Activated CD8-positive, alpha-beta T cell treated with anti-CD3 and anti-CD28 coated beads, Interleukin-2, amount 10 ng/mL, durations not matched to agents 7 days and 5 days (primary cell): Measurements from ENCODE around the gene MTM1. TPM values are rescaled to one million over a fixed set of nuclear protein-coding genes. Genes with fewer than 3 reads are reported as not detected.

ENCODE experiments used
- ATAC-seq: fragments of 150-1000 bp; cut with Tn5 transposase; one replicate; pipeline ENCODE4 v1.10.0; 2021; ENCODE audit warnings: moderate library complexity
- CTCF ChIA-PET: fragments of 350-600 bp; sonication (Branson Sonifier 250); formaldehyde crosslinking; loops from one replicate; lab custom pipeline; 2021; ENCODE audit warnings: antibody characterized with exemption; lab: Charles Lee
- POLR2A ChIA-PET: fragments of 350-600 bp; sonication (Branson Sonifier 250); formaldehyde crosslinking; loops from one replicate; lab custom pipeline; 2021; ENCODE audit warnings: antibody characterized with exemption; lab: Charles Lee
- DNase-seq: peaks from one replicate; pipeline ENCODE4 v3.0.0-alpha.2; 2020
- H3K27ac Mint-ChIP-seq: one replicate; pipeline ENCODE4 v1.8.0; 2021; ENCODE audit warnings: mild to moderate bottlenecking, mixed read lengths
- H3K27me3 Mint-ChIP-seq: one replicate; pipeline ENCODE4 v1.8.0; 2021; ENCODE audit warnings: low read depth, mixed read lengths
- H3K36me3 Mint-ChIP-seq: one replicate; pipeline ENCODE4 v1.8.0; 2021; ENCODE audit warnings: low read depth, mixed read lengths
- H3K4me1 Mint-ChIP-seq: one replicate; pipeline ENCODE4 v1.8.0; 2021; ENCODE audit warnings: low read depth, mixed read lengths
- H3K4me3 Mint-ChIP-seq: one replicate; pipeline ENCODE4 v1.8.0; 2021; ENCODE audit warnings: mild to moderate bottlenecking, mixed read lengths
- H3K9me3 Mint-ChIP-seq: one replicate; pipeline ENCODE4 v1.8.0; 2022; ENCODE audit warnings: mixed read lengths; ENCODE audit not compliant: insufficient read depth
- total RNA-seq, 2 experiments: library from RNA; stranded (reverse); gene quantifications; one replicate each; pipeline ENCODE4 v1.2.3, GENCODE V29; 2021

The MTM1 gene
- total RNA-seq: 10 to 100 TPM; 28.7 to 34.8 TPM

GRCh38 chrX:150568320-150569154, at the start of gene MTM1:
Gene MTM1 (plus strand): TSS chrX:150568621. CDS start chrX:150592615, 23,994 bp downstream.
- peak within 1 kb of the TSS; percentile 87 for H3K27ac Mint-ChIP-seq
- POLR2A ChIA-PET: interaction anchor here (0.6 to 1.7 kb wide), 8 partner anchors 10 to 133 kb away, joined by 3 to 7 read pairs (median 3); partner anchors contain the start of gene MTMR1
- CTCF ChIA-PET: interaction anchor here (1.0 to 3.6 kb wide), 4 partner anchors 18 to 119 kb away, joined by 3 to 26 read pairs (median 7); no protein-coding TSS in a partner anchor
- peak within 1 kb of the TSS; percentile 83 for H3K4me3 Mint-ChIP-seq
- H3K36me3 Mint-ChIP-seq: peaks cover 5% of the 10 kb centered on the region
- ATAC-seq: peak; percentile 93
- H3K27me3 Mint-ChIP-seq: no peaks in the 10 kb centered on the region
- H3K9me3 Mint-ChIP-seq: no peaks in the 10 kb centered on the region
- DNase-seq: peak; percentile 94
- H3K4me1 Mint-ChIP-seq: peaks cover 39% of the 10 kb centered on the region

- DNase-seq (no peak), ATAC-seq (no peak)
- ChIA-PET CTCF (no interaction called here), POLR2A (no interaction called here)
- Mint-ChIP-seq H3K27me3 (peaks cover 6% of the 10 kb centered on the region), H3K36me3 (no peaks in the 10 kb centered on the region), H3K9me3 (no peaks in the 10 kb centered on the region), H3K4me1 (no peaks in the 10 kb centered on the region), H3K4me3 (no peak overlapping the region), H3K27ac (no peak overlapping the region)
Measured at GRCh38 chrX:150522494-150522893, 45.9 kb upstream of the MTM1 start.

DNA sequence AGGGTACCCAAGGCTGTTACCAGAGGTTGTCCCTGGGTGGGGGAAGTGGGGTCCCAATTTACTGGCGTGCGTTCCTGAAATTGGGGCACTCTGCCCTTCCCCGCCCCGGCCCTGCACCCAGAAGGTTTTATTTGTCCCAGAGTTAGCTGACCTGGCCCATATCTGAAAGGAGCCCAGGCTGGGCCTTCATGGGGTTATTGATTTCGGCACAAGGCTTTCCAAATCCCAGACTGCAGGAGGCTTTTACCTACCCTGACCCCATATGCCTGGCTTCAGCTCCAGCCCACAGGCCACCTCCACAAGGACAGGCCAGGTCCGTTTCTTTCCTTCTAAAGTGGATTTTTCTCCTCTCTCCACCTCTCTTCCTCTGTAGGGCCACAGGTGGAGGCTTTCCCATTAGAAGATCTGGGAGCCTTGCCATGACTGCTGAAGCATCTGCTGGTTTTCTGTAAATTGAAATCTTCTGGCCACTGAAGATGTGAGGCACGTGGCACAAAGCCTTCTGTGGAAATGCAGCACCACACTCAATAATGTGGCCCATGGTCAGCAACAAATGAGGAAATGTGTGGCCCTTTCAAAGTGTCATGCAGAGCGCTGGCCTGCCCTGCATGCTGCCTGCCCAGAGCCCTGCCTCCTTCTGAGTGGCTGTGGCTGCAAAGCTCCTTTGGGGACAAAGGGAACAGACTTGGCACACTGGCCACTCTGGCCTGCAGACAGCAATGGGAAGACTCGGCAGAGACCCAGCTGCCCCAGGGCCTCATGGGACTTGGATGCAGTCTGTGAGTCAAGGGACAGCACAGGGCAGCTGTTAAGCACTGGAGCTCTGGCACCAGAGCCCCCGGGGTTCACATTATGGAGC, 43.1 kb upstream of the MTM1 start:
- Mint-ChIP-seq H3K27me3 (peaks cover 6% of the 10 kb centered on the region), H3K9me3 (no peaks in the 10 kb centered on the region), H3K4me1 (no peaks in the 10 kb centered on the region), H3K4me3 (no peak overlapping the region), H3K27ac (no peak overlapping the region), H3K36me3 (no peaks in the 10 kb centered on the region)
- DNase-seq (no peak), ATAC-seq (no peak)
- POLR2A ChIA-PET: no interaction called here
- CTCF ChIA-PET: no interaction called here

- CTCF ChIA-PET: no interaction called here
- POLR2A ChIA-PET: no interaction called here
- no peak overlapping the region for H3K27ac Mint-ChIP-seq
- ATAC-seq: no peak
- H3K27me3 Mint-ChIP-seq: peaks cover 6% of the 10 kb centered on the region
- no peaks in the 10 kb centered on the region for H3K36me3 Mint-ChIP-seq
- no peaks in the 10 kb centered on the region for H3K4me1 Mint-ChIP-seq
- H3K4me3 Mint-ChIP-seq: no peak overlapping the region
- no peak for DNase-seq
- H3K9me3 Mint-ChIP-seq: no peaks in the 10 kb centered on the region
Measured at GRCh38 chrX:150526692-150527091, 41.7 kb upstream of the MTM1 start.

DNA sequence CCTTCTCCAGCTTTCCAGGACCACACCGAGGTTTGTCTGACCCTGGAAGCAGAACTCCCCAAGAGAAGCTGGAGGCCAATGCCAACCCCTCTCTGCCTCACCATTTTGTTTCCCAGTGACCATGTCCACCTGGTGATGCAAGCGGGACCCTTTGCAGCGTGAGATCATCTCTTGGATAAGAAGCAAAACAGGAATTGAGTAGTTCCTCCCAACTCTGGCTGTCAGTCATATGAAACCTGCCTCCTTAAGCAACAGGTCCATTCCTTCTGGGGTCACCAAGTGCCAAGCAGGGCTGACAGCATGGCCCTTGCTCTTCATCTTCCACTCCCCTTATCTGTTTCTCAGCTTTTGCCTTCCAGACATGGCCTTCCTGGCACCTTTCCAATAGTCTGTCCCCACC, 41.3 kb upstream of the MTM1 start:
- CTCF ChIA-PET: no interaction called here
- H3K4me1 Mint-ChIP-seq: no peaks in the 10 kb centered on the region

DNA sequence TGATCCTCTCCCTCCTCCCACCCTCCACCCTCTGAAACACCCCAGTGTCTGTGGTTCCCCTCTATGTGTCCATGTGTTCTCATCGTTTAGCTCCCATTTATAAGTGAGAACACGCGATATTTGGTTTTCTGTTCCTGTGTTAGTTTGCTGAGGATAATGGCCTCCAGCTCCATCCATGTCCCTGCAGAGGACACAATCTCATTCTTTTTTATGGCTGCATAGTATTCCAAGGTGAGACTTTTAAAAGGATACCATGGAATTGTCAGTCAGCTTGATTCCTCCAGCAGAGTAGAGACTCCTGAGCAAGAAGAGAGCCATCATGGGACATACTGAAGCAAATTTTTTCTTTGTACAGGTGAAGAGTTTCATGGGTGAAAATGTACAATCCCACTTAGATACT, 38.8 kb upstream of the MTM1 start:
- Mint-ChIP-seq H3K27ac (no peak overlapping the region), H3K4me1 (no peaks in the 10 kb centered on the region), H3K9me3 (no peaks in the 10 kb centered on the region), H3K36me3 (no peaks in the 10 kb centered on the region), H3K27me3 (no peaks in the 10 kb centered on the region), H3K4me3 (no peak overlapping the region)
- no peak for ATAC-seq
- POLR2A ChIA-PET: no interaction called here
- DNase-seq: no peak
- CTCF ChIA-PET: no interaction called here

More for the DNA sequence above, 41.3 kb upstream of the MTM1 start:
- ATAC-seq: no peak
- Mint-ChIP-seq H3K27me3 (peaks cover 4% of the 10 kb centered on the region), H3K9me3 (no peaks in the 10 kb centered on the region), H3K27ac (no peak overlapping the region), H3K36me3 (no peaks in the 10 kb centered on the region), H3K4me3 (no peak overlapping the region)
- no peak for DNase-seq
- POLR2A ChIA-PET: no interaction called here

GRCh38 chrX:150530821-150531220, 37.6 kb upstream of the MTM1 start:
- Mint-ChIP-seq H3K4me1 (no peaks in the 10 kb centered on the region), H3K4me3 (no peak overlapping the region), H3K36me3 (no peaks in the 10 kb centered on the region), H3K9me3 (no peaks in the 10 kb centered on the region), H3K27ac (no peak overlapping the region), H3K27me3 (no peaks in the 10 kb centered on the region)
- no peak for ATAC-seq
- POLR2A ChIA-PET: no interaction called here
- CTCF ChIA-PET: no interaction called here
- no peak for DNase-seq

- POLR2A ChIA-PET: no interaction called here
- no peaks in the 10 kb centered on the region for H3K9me3 Mint-ChIP-seq
Measured at GRCh38 chrX:150531467-150531866, 37.0 kb upstream of the MTM1 start.

GRCh38 chrX:150533863-150534262, 34.6 kb upstream of the MTM1 start:
- Mint-ChIP-seq H3K9me3 (no peaks in the 10 kb centered on the region), H3K27ac (no peak overlapping the region), H3K4me1 (no peaks in the 10 kb centered on the region), H3K4me3 (no peak overlapping the region), H3K27me3 (no peaks in the 10 kb centered on the region), H3K36me3 (no peaks in the 10 kb centered on the region)
- DNase-seq (no peak), ATAC-seq (no peak)
- CTCF ChIA-PET: no interaction called here
- POLR2A ChIA-PET: no interaction called here

More at GRCh38 chrX:150531467-150531866, 37.0 kb upstream of the MTM1 start:
- Mint-ChIP-seq H3K36me3 (no peaks in the 10 kb centered on the region), H3K27ac (no peak overlapping the region), H3K4me1 (no peaks in the 10 kb centered on the region), H3K4me3 (no peak overlapping the region), H3K27me3 (no peaks in the 10 kb centered on the region)
- DNase-seq: no peak
- CTCF ChIA-PET: no interaction called here
- ATAC-seq: no peak

GRCh38 chrX:150536455-150537116, 31.8 kb upstream of the MTM1 start:
- no peak overlapping the region for H3K4me3 Mint-ChIP-seq
- H3K4me1 Mint-ChIP-seq: no peaks in the 10 kb centered on the region
- H3K27me3 Mint-ChIP-seq: no peaks in the 10 kb centered on the region
- H3K27ac Mint-ChIP-seq: no peak overlapping the region
- no peaks in the 10 kb centered on the region for H3K9me3 Mint-ChIP-seq
- ATAC-seq: no peak
- no peaks in the 10 kb centered on the region for H3K36me3 Mint-ChIP-seq
- DNase-seq: no peak
- ChIA-PET POLR2A (no interaction called here), CTCF (no interaction called here)

DNA sequence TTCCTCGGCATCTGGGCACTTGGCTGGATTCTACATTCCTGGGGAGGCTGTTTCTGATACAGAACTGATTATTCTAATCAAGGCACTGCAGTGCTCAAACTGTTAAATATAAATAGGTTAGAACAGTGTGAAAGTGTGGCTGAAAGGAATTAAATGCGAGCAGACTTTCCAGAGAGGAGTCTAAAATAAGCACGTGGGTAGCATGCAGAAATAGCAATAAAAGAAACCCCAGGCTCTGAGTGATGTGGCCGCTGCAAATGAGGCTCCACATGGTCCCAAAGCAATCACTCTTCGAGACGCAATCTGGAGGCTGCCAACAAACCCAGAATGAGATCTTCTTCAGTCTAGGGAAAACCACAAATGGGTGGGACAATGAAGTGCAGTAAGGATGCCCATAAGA, 30.6 kb upstream of the MTM1 start:
- no peaks in the 10 kb centered on the region for H3K36me3 Mint-ChIP-seq
- ChIA-PET POLR2A (no interaction called here), CTCF (no interaction called here)
- no peak for DNase-seq
- no peak for ATAC-seq
- H3K27me3 Mint-ChIP-seq: no peaks in the 10 kb centered on the region
- no peak overlapping the region for H3K4me3 Mint-ChIP-seq
- no peak overlapping the region for H3K27ac Mint-ChIP-seq
- no peaks in the 10 kb centered on the region for H3K9me3 Mint-ChIP-seq
- H3K4me1 Mint-ChIP-seq: no peaks in the 10 kb centered on the region
